Measurements from ENCODE around the gene TNFSF15. TPM values are rescaled to one million over a fixed set of nuclear protein-coding genes. Genes with fewer than 3 reads are reported as not detected.

Gene TNFSF15
- total RNA-seq, 1 donor from 2014 or later = 0.37 TPM

DNA sequence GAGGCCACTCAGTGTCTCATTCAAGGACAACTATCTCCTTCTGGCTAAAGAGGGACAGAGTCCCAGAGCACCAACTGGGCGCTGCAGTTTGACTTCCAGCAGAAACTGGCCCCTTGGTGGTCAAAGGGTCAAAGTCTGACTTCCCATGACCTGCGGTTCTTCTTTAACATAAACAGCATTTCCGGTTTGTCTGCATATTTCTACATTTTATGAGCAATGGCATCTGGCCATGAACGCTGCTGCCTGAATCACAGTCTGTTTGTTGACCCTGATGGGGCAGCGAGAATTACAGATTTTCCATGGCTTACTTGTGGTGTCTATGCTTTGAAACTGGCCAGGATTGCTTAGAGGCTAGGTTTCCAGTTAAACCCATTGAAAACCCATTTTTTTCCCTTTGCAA, 1.3 kb downstream of the TNFSF15 start:
- Mint-ChIP-seq H3K4me3 (ENCODE audit: unreplicated experiment) (no peak overlapping the region), H3K9me3 (ENCODE audit: low read depth) (no peaks in the 10 kb centered on the region), H3K36me3 (ENCODE audit: low read depth) (no peaks in the 10 kb centered on the region), H3K27ac (ENCODE audit: unreplicated experiment) (peak overlapping the region; percentile 80), H3K4me1 (ENCODE audit: low read depth) (peaks cover 37% of the 10 kb centered on the region), H3K27me3 (ENCODE audit: low read depth) (no peaks in the 10 kb centered on the region)
- TF ChIP-seq, protein P1, sequence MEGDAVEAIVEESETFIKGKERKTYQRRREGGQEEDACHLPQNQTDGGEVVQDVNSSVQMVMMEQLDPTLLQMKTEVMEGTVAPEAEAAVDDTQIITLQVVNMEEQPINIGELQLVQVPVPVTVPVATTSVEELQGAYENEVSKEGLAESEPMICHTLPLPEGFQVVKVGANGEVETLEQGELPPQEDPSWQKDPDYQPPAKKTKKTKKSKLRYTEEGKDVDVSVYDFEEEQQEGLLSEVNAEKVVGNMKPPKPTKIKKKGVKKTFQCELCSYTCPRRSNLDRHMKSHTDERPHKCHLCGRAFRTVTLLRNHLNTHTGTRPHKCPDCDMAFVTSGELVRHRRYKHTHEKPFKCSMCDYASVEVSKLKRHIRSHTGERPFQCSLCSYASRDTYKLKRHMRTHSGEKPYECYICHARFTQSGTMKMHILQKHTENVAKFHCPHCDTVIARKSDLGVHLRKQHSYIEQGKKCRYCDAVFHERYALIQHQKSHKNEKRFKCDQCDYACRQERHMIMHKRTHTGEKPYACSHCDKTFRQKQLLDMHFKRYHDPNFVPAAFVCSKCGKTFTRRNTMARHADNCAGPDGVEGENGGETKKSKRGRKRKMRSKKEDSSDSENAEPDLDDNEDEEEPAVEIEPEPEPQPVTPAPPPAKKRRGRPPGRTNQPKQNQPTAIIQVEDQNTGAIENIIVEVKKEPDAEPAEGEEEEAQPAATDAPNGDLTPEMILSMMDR (IDR thresholded peaks at IDR 0.05) = no peak
- DNase-seq (ENCODE audit: low spot score) = no peak

DNA sequence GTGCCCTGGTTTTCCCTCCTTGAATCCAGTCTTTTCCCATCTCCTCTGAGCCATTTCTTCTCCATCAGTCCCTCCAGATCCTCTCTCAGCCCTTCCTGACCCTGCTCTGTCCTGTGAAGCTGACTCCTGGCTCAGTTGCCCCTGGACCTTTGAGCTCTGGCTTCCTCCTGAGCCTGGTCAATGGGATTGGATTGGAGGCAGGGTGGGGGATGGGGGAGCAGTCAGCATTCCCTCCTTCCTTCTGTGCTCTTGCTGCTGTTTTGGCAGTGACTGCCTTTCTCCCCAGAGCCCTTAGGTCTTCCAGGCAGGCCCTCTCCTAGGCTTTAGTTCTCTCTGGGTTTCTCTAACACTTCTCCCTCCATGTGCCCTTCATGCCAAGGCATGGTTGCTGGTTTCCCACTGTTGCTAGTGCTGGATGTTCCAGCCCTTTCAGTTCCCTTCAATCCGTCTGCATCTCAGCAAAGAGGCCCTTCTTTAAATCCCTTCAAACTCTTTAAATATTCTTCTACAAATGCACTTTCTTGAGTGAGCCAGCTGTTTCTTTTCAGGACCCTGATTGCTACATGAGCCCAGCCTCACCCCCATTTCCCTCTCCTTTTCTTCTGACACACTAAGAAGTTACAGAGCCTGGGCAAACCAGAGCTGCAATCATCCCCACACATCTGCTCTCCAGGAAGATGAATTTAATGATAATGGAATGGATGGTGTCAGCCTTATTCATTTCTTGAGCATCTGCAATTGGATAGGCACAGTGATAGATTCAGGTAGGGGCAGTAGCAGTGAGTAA, 2.2 kb downstream of the TNFSF15 start:
- TF ChIP-seq, protein P1 (IDR thresholded peaks at IDR 0.05) = no peak
- Mint-ChIP-seq H3K4me1 (ENCODE audit: low read depth) (peaks cover 37% of the 10 kb centered on the region), H3K9me3 (ENCODE audit: low read depth) (no peaks in the 10 kb centered on the region), H3K27ac (ENCODE audit: unreplicated experiment) (peak overlapping the region; percentile 43), H3K36me3 (ENCODE audit: low read depth) (no peaks in the 10 kb centered on the region), H3K4me3 (ENCODE audit: unreplicated experiment) (no peak overlapping the region), H3K27me3 (ENCODE audit: low read depth) (no peaks in the 10 kb centered on the region)
- no peak for DNase-seq (ENCODE audit: low spot score)

DNA sequence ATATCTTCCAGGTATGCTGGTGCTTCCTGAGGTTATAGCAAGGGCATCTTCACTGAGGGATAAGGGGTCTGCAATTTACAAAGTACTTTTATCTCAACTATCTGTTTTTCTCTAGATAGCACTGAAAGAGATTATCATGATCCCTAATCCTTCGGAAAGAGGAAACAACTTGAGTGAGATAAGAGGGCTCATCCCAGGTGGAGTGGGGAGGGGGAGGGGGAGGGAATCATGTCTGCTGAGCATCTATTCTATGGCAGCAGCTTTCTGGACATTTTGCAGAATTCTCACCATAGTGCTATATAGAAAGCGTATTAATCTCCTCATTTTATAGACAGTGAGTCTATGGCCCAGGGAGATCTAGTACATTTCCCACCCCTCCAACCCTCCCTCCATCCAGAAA, 5.9 kb downstream of the TNFSF15 start:
- no peak overlapping the region for H3K27ac Mint-ChIP-seq (ENCODE audit: unreplicated experiment)
- no peak overlapping the region for H3K4me3 Mint-ChIP-seq (ENCODE audit: unreplicated experiment)
- DNase-seq (ENCODE audit: low spot score) = no peak
- H3K9me3 Mint-ChIP-seq (ENCODE audit: low read depth) = no peaks in the 10 kb centered on the region
- peaks cover 21% of the 10 kb centered on the region for H3K4me1 Mint-ChIP-seq (ENCODE audit: low read depth)
- no peaks in the 10 kb centered on the region for H3K36me3 Mint-ChIP-seq (ENCODE audit: low read depth)
- no peaks in the 10 kb centered on the region for H3K27me3 Mint-ChIP-seq (ENCODE audit: low read depth)
- TF ChIP-seq, protein P1 (IDR thresholded peaks at IDR 0.05) = no peak

DNA sequence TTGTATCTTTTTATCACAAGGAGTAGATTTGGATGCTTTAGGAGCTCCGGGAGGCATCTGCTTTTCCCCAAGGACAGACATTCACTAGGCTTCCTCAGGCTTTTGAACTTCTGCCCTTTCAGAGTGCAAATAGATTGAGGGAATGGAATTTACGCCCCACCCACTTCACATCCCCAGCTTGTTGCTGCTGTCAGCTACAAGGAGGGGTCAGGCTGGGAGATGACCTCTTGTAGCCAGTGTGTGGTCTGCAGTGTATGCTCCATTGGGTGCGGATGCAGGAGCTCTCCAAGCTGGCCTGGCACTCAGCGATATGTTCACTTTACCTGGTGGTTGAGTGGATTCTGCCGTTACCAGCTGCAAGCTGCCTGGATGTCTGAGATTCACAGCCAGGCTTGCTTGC, 6.4 kb downstream of the TNFSF15 start:
- Mint-ChIP-seq H3K4me3 (ENCODE audit: unreplicated experiment) (no peak overlapping the region), H3K27ac (ENCODE audit: unreplicated experiment) (no peak overlapping the region), H3K27me3 (ENCODE audit: low read depth) (no peaks in the 10 kb centered on the region), H3K9me3 (ENCODE audit: low read depth) (no peaks in the 10 kb centered on the region), H3K36me3 (ENCODE audit: low read depth) (no peaks in the 10 kb centered on the region), H3K4me1 (ENCODE audit: low read depth) (peaks cover 20% of the 10 kb centered on the region)
- TF ChIP-seq, protein P1 (IDR thresholded peaks at IDR 0.05) = no peak
- no peak for DNase-seq (ENCODE audit: low spot score)

DNA sequence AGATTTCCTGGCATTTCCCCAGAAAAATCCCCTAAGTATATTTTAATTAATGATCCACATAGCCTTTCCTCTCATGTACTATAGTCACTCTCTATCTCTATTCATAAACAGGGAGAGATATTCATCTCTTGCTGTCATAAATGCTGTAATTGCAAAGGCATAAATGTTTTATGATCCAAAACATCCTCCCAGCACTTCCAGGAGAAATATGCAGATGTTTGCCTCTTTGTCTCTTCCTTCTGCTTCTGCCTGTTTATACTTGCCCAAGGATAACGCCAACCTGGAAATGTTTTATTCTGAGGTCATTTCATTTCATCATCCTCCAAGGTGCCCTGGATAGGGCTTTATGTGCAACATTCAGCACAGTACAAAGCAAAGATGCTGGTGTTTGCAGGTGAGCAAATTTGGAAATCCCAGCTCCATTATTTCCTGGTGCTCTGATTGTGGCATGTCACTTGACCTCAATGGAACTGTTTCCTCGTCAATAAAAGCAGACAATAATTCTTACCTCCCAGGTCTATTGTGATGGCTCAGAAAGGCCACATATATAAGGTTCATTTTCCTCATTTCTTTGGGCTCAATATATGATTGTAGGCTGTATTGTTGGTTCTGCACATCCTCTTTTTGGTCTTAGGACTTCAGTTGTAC, 6.9 kb downstream of the TNFSF15 start:
- Mint-ChIP-seq H3K4me1 (ENCODE audit: low read depth) (peaks cover 20% of the 10 kb centered on the region), H3K36me3 (ENCODE audit: low read depth) (no peaks in the 10 kb centered on the region), H3K27me3 (ENCODE audit: low read depth) (no peaks in the 10 kb centered on the region), H3K9me3 (ENCODE audit: low read depth) (no peaks in the 10 kb centered on the region), H3K27ac (ENCODE audit: unreplicated experiment) (no peak overlapping the region), H3K4me3 (ENCODE audit: unreplicated experiment) (no peak overlapping the region)
- no peak for DNase-seq (ENCODE audit: low spot score)
- TF ChIP-seq, protein P1 (IDR thresholded peaks at IDR 0.05) = no peak

All from chondrocyte (in vitro differentiated cells).